GM23338 (cell line): ENCODE measurements around the gene MBOAT1. TPM values are rescaled to one million over a fixed set of nuclear protein-coding genes. Genes with fewer than 3 reads are reported as not detected.

Experiments used
- ATAC-seq: fragments of 200-7000 bp; cut with Tn5 transposase; 3 replicates; pipeline ENCODE4 v1.9.1; 2020
- DNase-seq: peaks from one replicate; pipeline ENCODE4 v3.0.0-alpha.2; 2015; ENCODE audit warnings: low spot score
- H2AFZ ChIP-seq: fragments of 200-600 bp; sonication (generic); 2 replicates; pipeline ENCODE4 v1.8.0; 2016; ENCODE audit warnings: antibody characterized with exemption, mild to moderate bottlenecking, moderate library complexity
- H3F3A ChIP-seq: fragments of 200-600 bp; sonication (generic); replicated peaks from 2 replicates; pipeline ENCODE4 v1.8.0; 2017; ENCODE audit warnings: antibody characterized with exemption, mixed run types, low read depth
- H3K27ac ChIP-seq: fragments of 200-600 bp; sonication (generic); 2 replicates; pipeline ENCODE4 v1.6.1; 2016; ENCODE audit warnings: low read depth
- H3K27me3 ChIP-seq: fragments of 200-600 bp; sonication (generic); 2 replicates; pipeline ENCODE4 v1.8.0; 2016; ENCODE audit warnings: mild to moderate bottlenecking, mixed run types, moderate library complexity; ENCODE audit not compliant: insufficient read depth
- H3K36me3 ChIP-seq: fragments of 200-600 bp; sonication (generic); 2 replicates; pipeline ENCODE4 v1.8.0; 2016; ENCODE audit warnings: mild to moderate bottlenecking; ENCODE audit not compliant: insufficient read depth
- H3K4me1 ChIP-seq: fragments of 200-600 bp; sonication (generic); 2 replicates; pipeline ENCODE4 v1.8.0; 2016; ENCODE audit warnings: mild to moderate bottlenecking, moderate library complexity; ENCODE audit not compliant: insufficient read depth
- H3K4me2 ChIP-seq: fragments of 200-600 bp; sonication (generic); 2 replicates; pipeline ENCODE4 v1.7.1; 2017; ENCODE audit warnings: mixed run types
- H3K4me3 ChIP-seq: fragments of 200-600 bp; sonication (generic); 2 replicates; pipeline ENCODE4 v1.6.1; 2016; ENCODE audit warnings: mixed run types
- H3K79me2 ChIP-seq: fragments of 200-600 bp; sonication (generic); replicated peaks from 2 replicates; pipeline ENCODE4 v1.8.0; 2017; ENCODE audit warnings: mild to moderate bottlenecking; ENCODE audit not compliant: insufficient read depth
- H3K9me2 ChIP-seq: fragments of 200-600 bp; sonication (generic); 2 replicates; pipeline ENCODE4 v1.8.0; 2017; ENCODE audit not compliant: insufficient read depth
- H4K20me1 ChIP-seq: fragments of 200-600 bp; sonication (generic); replicated peaks from 2 replicates; pipeline ENCODE4 v1.8.0; 2017; ENCODE audit warnings: mild to moderate bottlenecking; ENCODE audit not compliant: insufficient read depth
- H3K27ac Mint-ChIP-seq: 2 replicates; pipeline ENCODE4 v1.8.0; 2020; ENCODE audit warnings: inconsistent platforms, mild to moderate bottlenecking, moderate library complexity, mixed read lengths
- H3K27me3 Mint-ChIP-seq: 3 replicates; pipeline ENCODE4 v1.8.0; 2022; ENCODE audit warnings: low read depth, mild to moderate bottlenecking, moderate library complexity, mixed read lengths, inconsistent platforms; ENCODE audit not compliant: insufficient read depth, poor library complexity
- H3K36me3 Mint-ChIP-seq: 3 replicates; pipeline ENCODE4 v1.8.0; 2021; ENCODE audit warnings: low read depth, mild to moderate bottlenecking, inconsistent platforms, moderate library complexity, mixed read lengths
- H3K4me1 Mint-ChIP-seq: 3 replicates; pipeline ENCODE4 v1.8.0; 2020; ENCODE audit warnings: mild to moderate bottlenecking, inconsistent platforms, mixed read lengths
- H3K4me3 Mint-ChIP-seq: 3 replicates; pipeline ENCODE4 v1.8.0; 2021; ENCODE audit warnings: moderate library complexity, mild to moderate bottlenecking, inconsistent platforms, mixed read lengths
- H3K9me3 Mint-ChIP-seq: 3 replicates; pipeline ENCODE4 v1.8.0; 2020; ENCODE audit warnings: moderate library complexity, mild to moderate bottlenecking, inconsistent platforms, mixed read lengths
- CREB1 ChIP-seq: fragments of 250-450 bp; sonication (Bioruptor Pico); IDR thresholded peaks from 2 replicates; pipeline ENCODE4 v1.5.0; 2020; ENCODE audit warnings: low read depth, mild to moderate bottlenecking, moderate library complexity
- EZH2phosphoT487 ChIP-seq: fragments of 200-600 bp; sonication (generic); IDR thresholded peaks from one replicate; pipeline ENCODE4 v1.8.1; 2018; ENCODE audit warnings: antibody characterized with exemption; ENCODE audit not compliant: unreplicated experiment
- NANOG ChIP-seq: IDR thresholded peaks from 2 replicates; pipeline ENCODE4 v1.6.1; 2016; ENCODE audit warnings: antibody characterized with exemption, borderline replicate concordance
- REST ChIP-seq: IDR thresholded peaks from one replicate; pipeline ENCODE4 v1.6.1; 2018; ENCODE audit warnings: antibody characterized with exemption; ENCODE audit not compliant: unreplicated experiment
- ZNF331 ChIP-seq: fragments of 250-450 bp; sonication (Bioruptor Pico); IDR thresholded peaks from 2 replicates; pipeline ENCODE4 v1.5.0; 2020; ENCODE audit warnings: low read depth, mild to moderate bottlenecking, moderate library complexity
- polyA plus RNA-seq: library from polyadenylated mRNA; unstranded; fragments of >200 nt; fragmentation: Nextera tagmentation; extraction: Ambion mirVana; gene quantifications from 2 replicates; pipeline ENCODE4 v1.2.1, GENCODE V29; 2016
- total RNA-seq: library from RNA; depleted of rRNA; stranded (reverse); fragments of >200 nt; shearing (Covaris generic); gene quantifications from 2 replicates; pipeline ENCODE4 v1.2.3, GENCODE V29; 2014
- TF ChIP-seq, protein P1 (sequence below): IDR thresholded peaks from 2 replicates; pipeline ENCODE4 v1.6.1; 2016; ENCODE audit warnings: antibody characterized with exemption
- TF ChIP-seq, protein P2 (sequence below): fragments of 250-450 bp; sonication (Bioruptor Pico); IDR thresholded peaks from 2 replicates; pipeline ENCODE4 v1.5.0; 2020; ENCODE audit warnings: mild to moderate bottlenecking, moderate library complexity

The MBOAT1 gene
- total and polyA plus RNA-seq, 2 experiments from 2014 or later = 3.8 to 18.6 TPM

GRCh38 chr6:20178327-20178726, 33.9 kb downstream of the MBOAT1 start:
- no peaks in the 10 kb centered on the region for H3K27me3 ChIP-seq
- H3K4me1 Mint-ChIP-seq = peaks cover 5% of the 10 kb centered on the region; the same call in 1 of the 3 replicates
- H3K27ac ChIP-seq = no peak overlapping the region
- H3K79me2 ChIP-seq = peaks cover 7% of the 10 kb centered on the region; the same call in 1 of the 2 replicates
- no peak overlapping the region for H3K27ac Mint-ChIP-seq
- no peak for ATAC-seq
- H3K9me3 Mint-ChIP-seq = peaks cover 6% of the 10 kb centered on the region; the same call in 2 of the 3 replicates
- no peak for DNase-seq
- 0 out of 2 replicates have a peak, but pooled peaks cover under 1% of the 10 kb centered on the region for H3K9me2 ChIP-seq
- H3K36me3 Mint-ChIP-seq = peaks cover 12% of the 10 kb centered on the region
- H3K4me3 ChIP-seq = no peak overlapping the region
- no peak overlapping the region for H2AFZ ChIP-seq
- no peak for TF ChIP-seq REST
- no peak for TF ChIP-seq ZNF331 (CRISPR knock-in tag)
- no peak for TF ChIP-seq CREB1
- TF ChIP-seq EZH2phosphoT487 = no peak
- TF ChIP-seq, protein P1, sequence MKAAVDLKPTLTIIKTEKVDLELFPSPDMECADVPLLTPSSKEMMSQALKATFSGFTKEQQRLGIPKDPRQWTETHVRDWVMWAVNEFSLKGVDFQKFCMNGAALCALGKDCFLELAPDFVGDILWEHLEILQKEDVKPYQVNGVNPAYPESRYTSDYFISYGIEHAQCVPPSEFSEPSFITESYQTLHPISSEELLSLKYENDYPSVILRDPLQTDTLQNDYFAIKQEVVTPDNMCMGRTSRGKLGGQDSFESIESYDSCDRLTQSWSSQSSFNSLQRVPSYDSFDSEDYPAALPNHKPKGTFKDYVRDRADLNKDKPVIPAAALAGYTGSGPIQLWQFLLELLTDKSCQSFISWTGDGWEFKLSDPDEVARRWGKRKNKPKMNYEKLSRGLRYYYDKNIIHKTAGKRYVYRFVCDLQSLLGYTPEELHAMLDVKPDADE = no peak
- H3K27me3 Mint-ChIP-seq = peaks cover 2% of the 10 kb centered on the region
- no peak overlapping the region for H3K4me3 Mint-ChIP-seq
- H3K4me2 ChIP-seq = no peak overlapping the region
- H4K20me1 ChIP-seq = no peaks in the 10 kb centered on the region; the same call in 1 of the 2 replicates
- no peaks in the 10 kb centered on the region for H3F3A ChIP-seq
- no peaks in the 10 kb centered on the region for H3K4me1 ChIP-seq
- no peaks in the 10 kb centered on the region for H3K36me3 ChIP-seq

DNA sequence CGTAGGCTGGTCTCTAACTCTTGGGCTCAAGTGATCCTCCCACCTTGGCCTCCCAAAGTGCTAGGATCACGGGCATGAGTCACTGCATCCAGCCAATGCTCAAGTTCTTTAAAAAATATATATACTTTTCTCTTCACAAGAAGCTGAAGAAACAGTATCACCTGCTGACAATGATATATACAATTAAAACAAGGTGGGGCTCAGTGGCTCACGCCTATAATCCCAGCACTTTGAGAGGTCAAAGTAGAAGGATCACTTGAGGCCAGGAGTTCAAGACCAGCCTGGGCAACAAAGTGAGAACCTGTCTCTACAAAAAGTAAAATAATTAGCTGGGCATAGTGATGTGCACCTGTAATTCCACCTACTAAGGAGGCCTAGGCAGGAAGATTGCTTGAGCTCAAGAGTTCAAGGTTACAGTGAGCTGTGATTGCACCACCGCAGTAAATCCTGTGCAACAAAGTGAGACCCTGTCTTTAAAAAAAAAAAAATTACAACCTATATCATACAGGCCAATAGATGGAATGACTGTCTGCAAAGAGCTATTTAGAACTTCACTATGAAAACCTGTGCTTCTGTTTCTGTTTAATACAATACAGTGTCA, 36.4 kb downstream of the MBOAT1 start:
- no peaks in the 10 kb centered on the region for H3K36me3 ChIP-seq
- no peak overlapping the region for H2AFZ ChIP-seq
- no peaks in the 10 kb centered on the region for H3F3A ChIP-seq
- no peak overlapping the region for H3K4me2 ChIP-seq
- Mint-ChIP-seq H3K27ac (no peak overlapping the region), H3K4me1 (peaks cover 5% of the 10 kb centered on the region; the same call in 1 of the 3 replicates), H3K4me3 (no peak overlapping the region), H3K36me3 (no peaks in the 10 kb centered on the region; the same call in 2 of the 3 replicates), H3K9me3 (no peaks in the 10 kb centered on the region), H3K27me3 (peaks cover 2% of the 10 kb centered on the region)
- H3K9me2 ChIP-seq = no peaks in the 10 kb centered on the region
- H3K4me3 ChIP-seq = no peak overlapping the region
- DNase-seq (no peak), ATAC-seq (no peak)
- no peak overlapping the region for H3K27ac ChIP-seq
- no peaks in the 10 kb centered on the region for H3K4me1 ChIP-seq
- H3K79me2 ChIP-seq = peaks cover 7% of the 10 kb centered on the region; the same call in 1 of the 2 replicates
- no peaks in the 10 kb centered on the region for H3K27me3 ChIP-seq
- no peaks in the 10 kb centered on the region for H4K20me1 ChIP-seq
- TF ChIP-seq, protein P1 = no peak
- TF ChIP-seq NANOG = no peak
- TF ChIP-seq, protein P2, sequence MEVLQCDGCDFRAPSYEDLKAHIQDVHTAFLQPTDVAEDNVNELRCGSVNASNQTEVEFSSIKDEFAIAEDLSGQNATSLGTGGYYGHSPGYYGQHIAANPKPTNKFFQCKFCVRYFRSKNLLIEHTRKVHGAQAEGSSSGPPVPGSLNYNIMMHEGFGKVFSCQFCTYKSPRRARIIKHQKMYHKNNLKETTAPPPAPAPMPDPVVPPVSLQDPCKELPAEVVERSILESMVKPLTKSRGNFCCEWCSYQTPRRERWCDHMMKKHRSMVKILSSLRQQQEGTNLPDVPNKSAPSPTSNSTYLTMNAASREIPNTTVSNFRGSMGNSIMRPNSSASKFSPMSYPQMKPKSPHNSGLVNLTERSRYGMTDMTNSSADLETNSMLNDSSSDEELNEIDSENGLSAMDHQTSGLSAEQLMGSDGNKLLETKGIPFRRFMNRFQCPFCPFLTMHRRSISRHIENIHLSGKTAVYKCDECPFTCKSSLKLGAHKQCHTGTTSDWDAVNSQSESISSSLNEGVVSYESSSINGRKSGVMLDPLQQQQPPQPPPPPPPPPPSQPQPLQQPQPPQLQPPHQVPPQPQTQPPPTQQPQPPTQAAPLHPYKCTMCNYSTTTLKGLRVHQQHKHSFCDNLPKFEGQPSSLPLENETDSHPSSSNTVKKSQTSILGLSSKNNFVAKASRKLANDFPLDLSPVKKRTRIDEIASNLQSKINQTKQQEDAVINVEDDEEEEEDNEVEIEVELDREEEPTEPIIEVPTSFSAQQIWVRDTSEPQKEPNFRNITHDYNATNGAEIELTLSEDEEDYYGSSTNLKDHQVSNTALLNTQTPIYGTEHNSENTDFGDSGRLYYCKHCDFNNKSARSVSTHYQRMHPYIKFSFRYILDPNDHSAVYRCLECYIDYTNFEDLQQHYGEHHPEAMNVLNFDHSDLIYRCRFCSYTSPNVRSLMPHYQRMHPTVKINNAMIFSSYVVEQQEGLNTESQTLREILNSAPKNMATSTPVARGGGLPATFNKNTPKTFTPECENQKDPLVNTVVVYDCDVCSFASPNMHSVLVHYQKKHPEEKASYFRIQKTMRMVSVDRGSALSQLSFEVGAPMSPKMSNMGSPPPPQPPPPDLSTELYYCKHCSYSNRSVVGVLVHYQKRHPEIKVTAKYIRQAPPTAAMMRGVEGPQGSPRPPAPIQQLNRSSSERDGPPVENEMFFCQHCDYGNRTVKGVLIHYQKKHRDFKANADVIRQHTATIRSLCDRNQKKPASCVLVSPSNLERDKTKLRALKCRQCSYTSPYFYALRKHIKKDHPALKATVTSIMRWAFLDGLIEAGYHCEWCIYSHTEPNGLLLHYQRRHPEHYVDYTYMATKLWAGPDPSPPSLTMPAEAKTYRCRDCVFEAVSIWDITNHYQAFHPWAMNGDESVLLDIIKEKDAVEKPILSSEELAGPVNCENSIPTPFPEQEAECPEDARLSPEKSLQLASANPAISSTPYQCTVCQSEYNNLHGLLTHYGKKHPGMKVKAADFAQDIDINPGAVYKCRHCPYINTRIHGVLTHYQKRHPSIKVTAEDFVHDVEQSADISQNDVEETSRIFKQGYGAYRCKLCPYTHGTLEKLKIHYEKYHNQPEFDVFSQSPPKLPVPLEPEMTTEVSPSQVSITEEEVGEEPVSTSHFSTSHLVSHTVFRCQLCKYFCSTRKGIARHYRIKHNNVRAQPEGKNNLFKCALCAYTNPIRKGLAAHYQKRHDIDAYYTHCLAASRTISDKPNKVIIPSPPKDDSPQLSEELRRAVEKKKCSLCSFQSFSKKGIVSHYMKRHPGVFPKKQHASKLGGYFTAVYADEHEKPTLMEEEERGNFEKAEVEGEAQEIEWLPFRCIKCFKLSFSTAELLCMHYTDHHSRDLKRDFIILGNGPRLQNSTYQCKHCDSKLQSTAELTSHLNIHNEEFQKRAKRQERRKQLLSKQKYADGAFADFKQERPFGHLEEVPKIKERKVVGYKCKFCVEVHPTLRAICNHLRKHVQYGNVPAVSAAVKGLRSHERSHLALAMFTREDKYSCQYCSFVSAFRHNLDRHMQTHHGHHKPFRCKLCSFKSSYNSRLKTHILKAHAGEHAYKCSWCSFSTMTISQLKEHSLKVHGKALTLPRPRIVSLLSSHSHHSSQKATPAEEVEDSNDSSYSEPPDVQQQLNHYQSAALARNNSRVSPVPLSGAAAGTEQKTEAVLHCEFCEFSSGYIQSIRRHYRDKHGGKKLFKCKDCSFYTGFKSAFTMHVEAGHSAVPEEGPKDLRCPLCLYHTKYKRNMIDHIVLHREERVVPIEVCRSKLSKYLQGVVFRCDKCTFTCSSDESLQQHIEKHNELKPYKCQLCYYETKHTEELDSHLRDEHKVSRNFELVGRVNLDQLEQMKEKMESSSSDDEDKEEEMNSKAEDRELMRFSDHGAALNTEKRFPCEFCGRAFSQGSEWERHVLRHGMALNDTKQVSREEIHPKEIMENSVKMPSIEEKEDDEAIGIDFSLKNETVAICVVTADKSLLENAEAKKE (CRISPR knock-in tag) = no peak
